HCT116 (cell line): Measurements from ENCODE around the gene SELPLG. TPM values are rescaled to one million over a fixed set of nuclear protein-coding genes. Genes with fewer than 3 reads are reported as not detected.

Experiments
- ATAC-seq: fragments of 200-7000 bp; cut with Tn5 transposase; 2 replicates; pipeline ENCODE4 v1.9.1; 2020; ENCODE audit warnings: mild to moderate bottlenecking, moderate library complexity
- BruUV-seq: library from RNA; stranded (reverse); fragments of 400-500 nt; replicated peaks from 2 replicates; lab custom pipeline; 2021; lab: Mats Ljungman, UMichigan
- CTCF ChIA-PET: fragments of 300-600 bp; sonication (Branson Sonifier 250); formaldehyde crosslinking; loops from one replicate; lab custom pipeline; 2021; ENCODE audit warnings: antibody characterized with exemption; lab: Charles Lee
- POLR2A ChIA-PET: fragments of 300-600, 350-600 bp; sonication (Branson Sonifier 250); formaldehyde crosslinking; loops from one replicate; lab custom pipeline; 2021; ENCODE audit warnings: antibody characterized with exemption; lab: Charles Lee
- RAD21 ChIA-PET, 2 experiments: fragments of 300-600 bp; sonication (Branson Sonifier 250); formaldehyde crosslinking; loops; one replicate each; lab custom pipeline; 2023; ENCODE audit warnings: low total read pairs in 2 of 2; ENCODE audit not compliant: uncharacterized antibody in 2 of 2, unreplicated experiment in 2 of 2, low non-redundant PET in 1 of 2; lab: Charles Lee
- DNase-seq: peaks from one replicate; pipeline ENCODE4 v3.0.0-alpha.2; 2010; ENCODE audit warnings: low read depth, low spot score
- H2AFZ ChIP-seq: fragments of 200-600 bp; shearing (Covaris generic), sonication (generic); 2 replicates; pipeline ENCODE4 v1.6.1; 2017; ENCODE audit warnings: low read depth, mixed run types, mixed read lengths, antibody characterized with exemption, low read length; ENCODE audit not compliant: poor library complexity, severe bottlenecking
- H3K27ac ChIP-seq: 2 replicates; pipeline ENCODE4 v1.5.1; 2012; ENCODE audit warnings: low read depth, low read length
- H3K27me3 ChIP-seq: fragments of 200-600 bp; sonication (generic); 2 replicates; pipeline ENCODE4 v1.6.1; 2016; ENCODE audit warnings: mixed run types, low read length, mixed read lengths; ENCODE audit not compliant: insufficient read depth
- H3K36me3 ChIP-seq, 2 experiments: fragments of 200-500 bp in 1 of 2; fragments of 200-600 bp in 1 of 2; sonication (Bioruptor generic) in 1 of 2; sonication (generic) in 1 of 2; 2 replicates each; pipeline versions ENCODE4 v1.5.1 to v1.6.1; 2014 to 2016; ENCODE audit warnings: low read length in 2 of 2, inconsistent platforms in 1 of 2, mixed read lengths in 1 of 2, mixed run types in 1 of 2; ENCODE audit not compliant: insufficient read depth in 2 of 2, control insufficient read depth in 1 of 2
- H3K4me1 ChIP-seq, 2 experiments: fragments of 200-600 bp in 1 of 2; sonication (generic) in 1 of 2; 2 replicates each; pipeline versions ENCODE4 v1.5.1 to v1.6.1; 2012 to 2017; ENCODE audit warnings: low read length in 2 of 2, inconsistent platforms in 1 of 2, mild to moderate bottlenecking in 1 of 2, mixed read lengths in 1 of 2, mixed run types in 1 of 2, moderate library complexity in 1 of 2; ENCODE audit not compliant: insufficient read depth in 2 of 2, control insufficient read depth in 1 of 2
- H3K4me2 ChIP-seq: fragments of 200-600 bp; sonication (generic); 2 replicates; pipeline ENCODE4 v1.6.1; 2017; ENCODE audit warnings: mixed run types, low read length, mixed read lengths
- H3K4me3 ChIP-seq, 2 experiments: fragments of 200-600 bp in 1 of 2; sonication (generic) in 1 of 2; replicated peaks in 1 of 2; 2 replicates each; pipeline ENCODE4 v1.5.1; 2011 to 2016; ENCODE audit warnings: low read length in 2 of 2, control low read depth in 1 of 2, low read depth in 1 of 2, mild to moderate bottlenecking in 1 of 2, mixed read lengths in 1 of 2, mixed run types in 1 of 2
- H3K79me2 ChIP-seq: fragments of 200-600 bp; sonication (generic); 2 replicates; pipeline ENCODE4 v1.6.1; 2017; ENCODE audit warnings: mild to moderate bottlenecking, mixed run types, low read length, moderate library complexity, mixed read lengths; ENCODE audit not compliant: insufficient read depth
- H3K9ac ChIP-seq: fragments of 200-600 bp; sonication (generic); 2 replicates; pipeline ENCODE4 v1.6.1; 2016; ENCODE audit warnings: low read length, mixed read lengths
- H3K9me2 ChIP-seq: fragments of 200-600 bp; sonication (generic), shearing (Covaris generic); 2 replicates; pipeline ENCODE4 v1.6.1; 2017; ENCODE audit warnings: mixed run types, mild to moderate bottlenecking, moderate library complexity; ENCODE audit not compliant: insufficient read depth
- H3K9me3 ChIP-seq, 2 experiments: fragments of 200-500 bp in 1 of 2; fragments of 200-600 bp in 1 of 2; sonication (Bioruptor generic) in 1 of 2; sonication (generic) in 1 of 2; 2 replicates each; pipeline ENCODE4 v1.6.1; 2014 to 2017; ENCODE audit warnings: low read length in 2 of 2, mixed read lengths in 2 of 2, inconsistent platforms in 1 of 2, low read depth in 1 of 2, mild to moderate bottlenecking in 1 of 2, mixed run types in 1 of 2, moderate library complexity in 1 of 2; ENCODE audit not compliant: control insufficient read depth in 1 of 2, insufficient read depth in 1 of 2
- H4K20me1 ChIP-seq: fragments of 200-600 bp; sonication (generic), shearing (Covaris generic); 2 replicates; pipeline ENCODE4 v1.6.1; 2017; ENCODE audit warnings: mixed run types, mild to moderate bottlenecking, moderate library complexity; ENCODE audit not compliant: insufficient read depth
- ELF1 ChIP-seq: IDR thresholded peaks from 2 replicates; pipeline ENCODE4 v1.6.1; 2012; ENCODE audit warnings: low read depth, borderline replicate concordance
- FOSL1 ChIP-seq: IDR thresholded peaks from 2 replicates; pipeline ENCODE4 v1.6.1; 2012; ENCODE audit warnings: low read depth
- JUND ChIP-seq: IDR thresholded peaks from 2 replicates; pipeline ENCODE4 v1.6.1; 2012
- YY1 ChIP-seq: IDR thresholded peaks from 2 replicates; pipeline ENCODE4 v1.6.1; 2011; ENCODE audit warnings: low read length, low read depth, moderate library complexity, mild to moderate bottlenecking; ENCODE audit not compliant: insufficient replicate concordance; ENCODE audit errors: extremely low read depth
- ZNF274 ChIP-seq: fragments of 200-500 bp; sonication (Bioruptor generic); IDR thresholded peaks from 2 replicates; pipeline ENCODE4 v1.6.1; 2014; ENCODE audit warnings: mild to moderate bottlenecking, low read depth, low read length, inconsistent platforms
- intact Hi-C: fragments of 100-400 bp; cut with micrococcal nuclease; formaldehyde crosslinking; loops from 2 replicates; pipeline ENCODE4 v1.10.0; 2022
- total RNA-seq: library from RNA; stranded (reverse); gene quantifications from one replicate; pipeline ENCODE4 v1.2.1, GENCODE V29; 2021; ENCODE audit not compliant: unreplicated experiment
- TF ChIP-seq, protein P1 (sequence below): IDR thresholded peaks from 2 replicates; pipeline ENCODE4 v1.6.1; 2012
- TF ChIP-seq, protein P2 (sequence below): IDR thresholded peaks from 2 replicates; pipeline ENCODE4 v1.6.1; 2012; ENCODE audit warnings: low read depth
- TF ChIP-seq, protein P3 (sequence below), 3 experiments: fragments of 200-600 bp in 1 of 3; sonication (generic) in 1 of 3; IDR thresholded peaks in 2 of 3; conservative IDR thresholded peaks in 1 of 3; 2 replicates each; pipeline ENCODE4 v1.5.1; 2012 to 2017; ENCODE audit warnings: low read depth in 2 of 3, low read length in 2 of 3, antibody characterized with exemption in 1 of 3, borderline replicate concordance in 1 of 3, control low read depth in 1 of 3, mild to moderate bottlenecking in 1 of 3, mixed read lengths in 1 of 3, mixed run types in 1 of 3, moderate library complexity in 1 of 3; ENCODE audit not compliant: insufficient read depth in 1 of 3
- TF ChIP-seq, protein P4 (sequence below): IDR thresholded peaks from 2 replicates; pipeline ENCODE4 v1.6.1; 2012

SELPLG gene
- total RNA-seq, 1 experiment from 2014 or later = 1.2 TPM

DNA sequence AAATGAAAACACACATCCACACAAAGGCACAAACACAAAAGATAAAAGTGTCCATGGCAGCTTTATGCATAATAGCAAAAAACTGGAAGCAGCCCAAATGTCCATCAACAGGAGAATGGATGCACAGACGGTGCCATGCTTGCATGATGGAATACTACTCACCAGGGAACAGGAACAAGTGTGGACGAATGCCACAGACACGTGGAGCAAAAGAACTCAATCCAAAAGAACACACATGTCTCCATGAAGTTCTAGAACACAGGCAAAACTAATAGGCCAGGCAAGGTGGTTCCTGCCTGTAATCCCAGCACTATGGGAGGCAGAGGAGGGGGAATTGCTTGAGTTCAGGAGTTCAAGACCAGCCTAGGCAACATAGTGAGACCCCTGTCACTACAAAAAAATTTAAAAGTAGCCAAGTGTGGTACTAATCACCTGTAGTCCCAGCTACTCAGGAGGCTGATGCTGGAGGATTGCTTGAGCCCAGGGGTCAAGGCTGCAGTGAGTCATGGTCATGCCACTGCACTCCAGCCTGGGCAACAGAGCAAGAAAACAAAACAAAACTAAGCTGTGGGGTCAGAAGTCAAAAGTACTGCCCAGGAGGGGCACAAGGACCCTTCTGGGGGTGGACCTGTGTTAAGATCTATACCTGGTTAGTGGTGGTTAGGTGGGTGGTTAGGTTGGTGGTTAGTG is 28.5 kb downstream of the SELPLG start:
- intact Hi-C loops = no loop called here
- POLR2A ChIA-PET = no interaction called here
- no peak for DNase-seq
- peaks cover 0 to 7% of the 10 kb centered on the region in 2 experiments; a peak in 1 of 4 replicates for H3K4me1 ChIP-seq
- no peak overlapping the region for H3K4me3 ChIP-seq
- H3K9ac ChIP-seq = no peak overlapping the region
- H3K36me3 ChIP-seq = no peaks in the 10 kb centered on the region
- H2AFZ ChIP-seq = no peak overlapping the region
- H3K27me3 ChIP-seq = no peaks in the 10 kb centered on the region
- TF ChIP-seq ZNF274 = no peak
- TF ChIP-seq, protein P1, sequence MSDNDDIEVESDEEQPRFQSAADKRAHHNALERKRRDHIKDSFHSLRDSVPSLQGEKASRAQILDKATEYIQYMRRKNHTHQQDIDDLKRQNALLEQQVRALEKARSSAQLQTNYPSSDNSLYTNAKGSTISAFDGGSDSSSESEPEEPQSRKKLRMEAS = no peak
- no peak for TF ChIP-seq YY1
- TF ChIP-seq, protein P2, sequence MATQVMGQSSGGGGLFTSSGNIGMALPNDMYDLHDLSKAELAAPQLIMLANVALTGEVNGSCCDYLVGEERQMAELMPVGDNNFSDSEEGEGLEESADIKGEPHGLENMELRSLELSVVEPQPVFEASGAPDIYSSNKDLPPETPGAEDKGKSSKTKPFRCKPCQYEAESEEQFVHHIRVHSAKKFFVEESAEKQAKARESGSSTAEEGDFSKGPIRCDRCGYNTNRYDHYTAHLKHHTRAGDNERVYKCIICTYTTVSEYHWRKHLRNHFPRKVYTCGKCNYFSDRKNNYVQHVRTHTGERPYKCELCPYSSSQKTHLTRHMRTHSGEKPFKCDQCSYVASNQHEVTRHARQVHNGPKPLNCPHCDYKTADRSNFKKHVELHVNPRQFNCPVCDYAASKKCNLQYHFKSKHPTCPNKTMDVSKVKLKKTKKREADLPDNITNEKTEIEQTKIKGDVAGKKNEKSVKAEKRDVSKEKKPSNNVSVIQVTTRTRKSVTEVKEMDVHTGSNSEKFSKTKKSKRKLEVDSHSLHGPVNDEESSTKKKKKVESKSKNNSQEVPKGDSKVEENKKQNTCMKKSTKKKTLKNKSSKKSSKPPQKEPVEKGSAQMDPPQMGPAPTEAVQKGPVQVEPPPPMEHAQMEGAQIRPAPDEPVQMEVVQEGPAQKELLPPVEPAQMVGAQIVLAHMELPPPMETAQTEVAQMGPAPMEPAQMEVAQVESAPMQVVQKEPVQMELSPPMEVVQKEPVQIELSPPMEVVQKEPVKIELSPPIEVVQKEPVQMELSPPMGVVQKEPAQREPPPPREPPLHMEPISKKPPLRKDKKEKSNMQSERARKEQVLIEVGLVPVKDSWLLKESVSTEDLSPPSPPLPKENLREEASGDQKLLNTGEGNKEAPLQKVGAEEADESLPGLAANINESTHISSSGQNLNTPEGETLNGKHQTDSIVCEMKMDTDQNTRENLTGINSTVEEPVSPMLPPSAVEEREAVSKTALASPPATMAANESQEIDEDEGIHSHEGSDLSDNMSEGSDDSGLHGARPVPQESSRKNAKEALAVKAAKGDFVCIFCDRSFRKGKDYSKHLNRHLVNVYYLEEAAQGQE = no peak
- TF ChIP-seq, protein P3, sequence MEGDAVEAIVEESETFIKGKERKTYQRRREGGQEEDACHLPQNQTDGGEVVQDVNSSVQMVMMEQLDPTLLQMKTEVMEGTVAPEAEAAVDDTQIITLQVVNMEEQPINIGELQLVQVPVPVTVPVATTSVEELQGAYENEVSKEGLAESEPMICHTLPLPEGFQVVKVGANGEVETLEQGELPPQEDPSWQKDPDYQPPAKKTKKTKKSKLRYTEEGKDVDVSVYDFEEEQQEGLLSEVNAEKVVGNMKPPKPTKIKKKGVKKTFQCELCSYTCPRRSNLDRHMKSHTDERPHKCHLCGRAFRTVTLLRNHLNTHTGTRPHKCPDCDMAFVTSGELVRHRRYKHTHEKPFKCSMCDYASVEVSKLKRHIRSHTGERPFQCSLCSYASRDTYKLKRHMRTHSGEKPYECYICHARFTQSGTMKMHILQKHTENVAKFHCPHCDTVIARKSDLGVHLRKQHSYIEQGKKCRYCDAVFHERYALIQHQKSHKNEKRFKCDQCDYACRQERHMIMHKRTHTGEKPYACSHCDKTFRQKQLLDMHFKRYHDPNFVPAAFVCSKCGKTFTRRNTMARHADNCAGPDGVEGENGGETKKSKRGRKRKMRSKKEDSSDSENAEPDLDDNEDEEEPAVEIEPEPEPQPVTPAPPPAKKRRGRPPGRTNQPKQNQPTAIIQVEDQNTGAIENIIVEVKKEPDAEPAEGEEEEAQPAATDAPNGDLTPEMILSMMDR (IDR thresholded peaks at IDR 0.05 in 2 of 3, conservative IDR thresholded peaks at IDR 0.05 in 1 of 3; ENCODE audit: borderline replicate concordance in 1 of 3, insufficient read depth in 1 of 3, low read depth in 2 of 3, low read length in 2 of 3) = no peak
- TF ChIP-seq FOSL1 = no peak
- TF ChIP-seq JUND = no peak
- TF ChIP-seq, protein P4, sequence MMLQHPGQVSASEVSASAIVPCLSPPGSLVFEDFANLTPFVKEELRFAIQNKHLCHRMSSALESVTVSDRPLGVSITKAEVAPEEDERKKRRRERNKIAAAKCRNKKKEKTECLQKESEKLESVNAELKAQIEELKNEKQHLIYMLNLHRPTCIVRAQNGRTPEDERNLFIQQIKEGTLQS = no peak
- TF ChIP-seq ELF1 = no peak
- TF ChIP-seq, all 23 proteins: peak for 0
- Histone ChIP-seq H3K9me3 (no peaks in the 10 kb centered on the region), H4K20me1 (no peaks in the 10 kb centered on the region), H3K27ac (no peak overlapping the region), H3K4me2 (no peak overlapping the region), H3K9me2 (no peaks in the 10 kb centered on the region), H3K79me2 (no peaks in the 10 kb centered on the region)
- RAD21 ChIA-PET = no interaction called here
- no TSS peak for BruUV-seq
- ATAC-seq = peak; percentile 40; the same call in 1 of the 2 replicates
- CTCF ChIA-PET = no interaction called here
